Breast epithelium (tissue), 4 donors: ENCODE data around the gene ARX. TPM values are rescaled to one million over a fixed set of nuclear protein-coding genes. Genes with fewer than 3 reads are reported as not detected.

ENCODE experiments used
- DNase-seq, 2 donors: peaks; one replicate each; pipeline ENCODE4 v3.0.0-alpha.2; 2019; ENCODE audit warnings: low spot score in 2 of 2
- H3K27ac ChIP-seq, 2 donors: fragments of 200-600 bp; sonication (generic) in 1 of 2; one replicate each; pipeline ENCODE4 v1.5.1; 2016 to 2019; ENCODE audit warnings: mild to moderate bottlenecking in 1 of 2
- H3K27me3 ChIP-seq, 2 donors: fragments of 200-600 bp; sonication (generic) in 1 of 2; one replicate each; pipeline versions ENCODE4 v1.5.1 to v1.6.0; 2017 to 2019; ENCODE audit warnings: control low read depth in 1 of 2, mild to moderate bottlenecking in 1 of 2
- H3K36me3 ChIP-seq: fragments of 200-600 bp; one replicate; pipeline ENCODE4 v1.5.1; 2019
- H3K4me1 ChIP-seq, 2 donors: fragments of 200-600 bp; sonication (generic); one replicate each; pipeline ENCODE4 v1.5.1; 2016 to 2019; ENCODE audit warnings: control low read depth in 1 of 2
- H3K4me3 ChIP-seq, 3 donors: fragments of 200-600 bp; sonication (generic); 1 replicate in 2 of 3; 2 replicates in 1 of 3; pipeline ENCODE4 v1.5.1; 2016 to 2019; ENCODE audit warnings: mild to moderate bottlenecking in 3 of 3, moderate library complexity in 2 of 3
- H3K9me3 ChIP-seq, 2 donors: fragments of 200-600 bp; sonication (generic) in 1 of 2; one replicate each; pipeline ENCODE4 v1.5.1; 2016 to 2019; ENCODE audit warnings: control low read depth in 1 of 2
- CTCF ChIP-seq, 3 donors: fragments of 450-650 bp; IDR thresholded peaks; one replicate each; pipeline ENCODE4 v1.5.1; 2016 to 2017; ENCODE audit warnings: antibody characterized with exemption in 3 of 3, mild to moderate bottlenecking in 3 of 3, moderate library complexity in 3 of 3
- POLR2A ChIP-seq: fragments of 450-650 bp; IDR thresholded peaks from one replicate; pipeline ENCODE4 v1.6.1; 2016; ENCODE audit warnings: antibody characterized with exemption, mild to moderate bottlenecking, moderate library complexity
- POLR2AphosphoS5 ChIP-seq, 3 donors: sonication (generic); formaldehyde crosslinking; IDR thresholded peaks; one replicate each; pipeline ENCODE4 v1.6.1; 2017; ENCODE audit warnings: antibody characterized with exemption in 3 of 3
- intact Hi-C: fragments of 100-400 bp; cut with DNase I; formaldehyde crosslinking; loops from one replicate; pipeline ENCODE4 v1.15.1; 2023; ENCODE audit warnings: low total_unique reads
- total RNA-seq, 3 donors: library from RNA; depleted of rRNA; stranded (reverse); fragments of >200 nt; gene quantifications; one replicate each; pipeline ENCODE4 v1.1.0, GENCODE V29; 2016

The ARX gene
- total RNA-seq, 3 donors from 2014 or later, result 0.33 TPM; not detected in 2

GRCh38 chrX:24955372-24955930, 60.3 kb downstream of the ARX start:
- TF ChIP-seq CTCF (IDR thresholded peaks at IDR 0.05) (no peak), POLR2A (no peak), POLR2AphosphoS5 (IDR thresholded peaks at IDR 0.05) (no peak)
- intact Hi-C loops, result no loop called here
- H3K27me3 ChIP-seq, result peaks cover 0 to 6% of the 10 kb centered on the region in 2 donors
- no peaks in the 10 kb centered on the region for H3K9me3 ChIP-seq
- H3K4me3 ChIP-seq, result no peak overlapping the region
- H3K27ac ChIP-seq, result no peak overlapping the region
- no peaks in the 10 kb centered on the region for H3K4me1 ChIP-seq
- DNase-seq, result no peak
- H3K36me3 ChIP-seq, result no peaks in the 10 kb centered on the region

GRCh38 chrX:24954732-24955131, 61.0 kb downstream of the ARX start:
- H3K27ac ChIP-seq, result no peak overlapping the region
- H3K4me1 ChIP-seq, result no peaks in the 10 kb centered on the region
- TF ChIP-seq POLR2A, result no peak
- TF ChIP-seq CTCF (IDR thresholded peaks at IDR 0.05), result no peak
- TF ChIP-seq POLR2AphosphoS5 (IDR thresholded peaks at IDR 0.05), result no peak
- no peaks in the 10 kb centered on the region for H3K36me3 ChIP-seq
- intact Hi-C loops, result no loop called here
- no peaks in the 10 kb centered on the region for H3K9me3 ChIP-seq
- no peak for DNase-seq
- no peak overlapping the region for H3K4me3 ChIP-seq
- peaks cover 0 to 6% of the 10 kb centered on the region in 2 donors for H3K27me3 ChIP-seq
